LoVo (cell line): ENCODE data around the gene RTKN.
"Not testable (repeated sequence)": the region's sequence is repeated elsewhere in the genome, so short reads cannot be mapped to it uniquely, and the experiment has no call there.

Experiments used
- DNase-seq: peaks from one replicate; pipeline ENCODE4 v3.0.0-alpha.2; 2016; ENCODE audit warnings: low spot score

The RTKN gene

DNA sequence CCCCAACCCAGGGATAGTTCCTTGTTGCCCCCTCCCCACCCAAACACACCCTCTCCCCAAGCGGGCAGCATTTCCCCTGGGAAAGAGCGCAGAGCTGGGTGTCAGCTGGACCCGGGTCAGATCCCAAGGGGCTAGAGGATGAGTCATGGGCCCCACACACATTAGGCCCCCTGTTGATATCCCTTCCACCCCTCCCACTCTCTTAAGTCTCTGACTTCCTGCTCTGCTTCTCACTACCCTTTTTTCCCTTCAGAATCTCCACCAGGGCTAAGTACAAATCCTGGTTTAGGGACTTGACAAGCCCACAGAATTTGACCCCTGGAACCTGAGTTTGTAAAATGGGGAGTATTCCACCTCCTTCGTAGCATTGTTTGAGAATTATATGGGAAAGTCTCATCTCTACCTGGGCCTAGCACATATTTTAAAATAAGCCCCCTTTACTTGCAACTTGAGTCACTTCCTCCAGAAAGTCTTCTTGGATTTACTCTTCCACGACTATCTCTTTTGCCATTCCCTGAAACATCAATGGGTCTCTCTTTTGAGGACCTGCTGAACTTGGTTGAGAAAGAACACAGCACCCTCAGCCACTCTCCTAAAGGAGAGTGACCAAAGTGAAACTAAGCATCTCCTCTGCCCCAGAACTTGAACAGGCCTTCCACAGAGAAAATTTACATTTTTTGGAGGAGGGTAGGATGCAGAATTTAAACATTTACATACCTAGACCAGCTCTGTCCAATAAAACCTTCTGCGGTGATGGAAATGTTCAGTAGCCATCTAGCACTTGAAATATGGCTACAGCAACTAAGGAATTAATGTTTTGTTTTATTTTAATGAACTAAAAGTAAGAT is 4.7 kb downstream of the RTKN start:
- no peak for DNase-seq

DNA sequence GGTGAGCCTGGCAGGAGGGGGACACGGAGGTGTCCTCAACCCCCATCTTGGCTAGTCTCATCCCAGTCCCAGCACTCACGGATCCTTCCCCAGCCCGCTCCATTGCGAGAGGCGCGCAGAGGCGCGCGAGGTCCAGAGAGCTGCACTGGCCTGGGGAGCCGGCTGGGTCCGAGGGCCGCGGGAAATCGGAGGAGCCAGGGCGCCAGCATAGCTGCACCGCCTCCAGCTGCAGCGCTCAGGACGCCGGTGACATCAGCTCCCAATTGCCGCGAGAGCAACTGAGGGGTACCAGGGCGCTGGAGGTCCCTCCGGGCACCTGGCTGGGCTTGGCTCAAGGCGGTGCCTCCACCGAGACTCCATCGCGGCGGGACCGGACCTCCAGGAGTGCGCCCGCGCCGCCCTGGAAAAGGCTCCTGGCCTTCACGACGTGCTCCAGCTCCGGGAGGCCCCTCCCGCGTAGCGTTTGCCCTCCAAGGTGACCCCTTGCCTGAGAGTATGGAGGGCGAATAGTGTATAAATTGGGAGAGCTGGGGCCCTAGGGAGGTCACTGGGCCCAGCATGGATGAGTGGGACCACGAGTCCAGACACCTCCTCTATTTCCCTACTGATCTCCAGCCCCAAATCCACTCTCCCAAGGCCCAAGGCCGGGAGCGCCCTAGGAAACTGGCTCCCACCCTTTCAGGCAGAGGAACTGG is 5.5 kb downstream of the RTKN start:
- no peak for DNase-seq

DNA sequence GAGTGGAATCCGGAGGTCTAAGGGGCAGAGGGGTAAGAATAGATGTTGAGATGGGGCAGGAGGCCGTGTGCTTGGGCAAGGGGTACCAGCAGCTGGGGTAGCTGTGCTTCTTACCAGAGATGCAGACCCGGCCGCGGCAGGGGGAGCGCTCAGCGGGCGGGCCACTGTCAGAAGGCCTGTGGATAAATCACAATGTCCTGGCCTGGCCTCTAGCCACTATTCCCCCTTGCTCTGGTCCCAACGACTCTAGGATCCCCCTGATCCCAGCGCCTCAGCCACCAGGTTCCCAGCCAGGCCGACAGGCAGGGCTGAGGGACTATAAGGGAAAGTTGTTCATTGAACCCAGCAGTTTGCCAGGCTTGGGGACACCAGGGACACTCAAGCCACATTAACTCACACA is 11.2 kb downstream of the RTKN start:
- no peak for DNase-seq

DNA sequence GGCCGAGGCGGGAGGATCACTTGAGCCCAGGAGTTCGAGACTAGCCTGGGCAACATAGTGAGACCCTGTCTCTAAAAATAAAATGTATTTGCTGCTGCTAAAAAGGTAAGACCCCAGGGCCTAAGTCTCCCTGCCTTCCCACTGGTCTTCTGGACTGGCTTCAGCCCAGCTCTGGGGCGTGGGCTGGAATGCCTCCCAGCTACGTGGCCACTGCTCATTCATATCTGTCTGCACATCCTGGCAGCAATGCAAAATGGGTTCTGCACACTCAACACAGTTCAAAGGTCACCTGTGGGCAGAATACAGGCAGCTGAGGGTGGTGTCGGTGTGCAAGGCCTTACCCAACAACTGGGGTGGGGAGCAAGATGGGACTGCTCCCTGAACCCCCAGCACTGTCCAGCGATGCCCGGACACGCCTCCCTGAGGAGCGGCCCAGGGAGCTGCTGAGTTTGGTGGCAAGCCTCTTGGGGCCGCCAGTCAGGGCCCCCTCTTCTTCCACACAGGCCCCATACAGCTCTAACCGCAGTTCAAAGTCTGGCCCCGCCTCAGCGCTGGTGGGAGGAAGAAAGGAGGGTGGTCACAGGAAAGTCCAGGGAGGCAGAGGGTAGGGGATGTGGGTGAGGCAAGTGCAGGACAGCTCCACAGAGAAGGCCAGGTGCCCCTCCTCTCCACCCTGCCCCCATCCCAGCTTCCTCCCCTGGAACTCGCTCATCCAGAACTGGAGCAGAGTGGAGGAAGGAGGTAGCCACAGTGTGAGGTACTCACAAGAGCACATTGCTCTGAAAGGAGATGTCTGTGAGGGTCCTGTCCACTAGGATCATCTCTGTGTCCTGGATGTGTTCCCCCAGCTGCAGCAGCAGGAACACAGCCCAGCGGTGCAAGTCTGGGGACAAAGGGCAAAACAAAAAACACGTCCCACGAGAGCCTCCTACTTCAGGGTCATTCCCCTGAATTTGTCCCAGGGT is 12.0 kb downstream of the RTKN start:
- no peak for DNase-seq

DNA sequence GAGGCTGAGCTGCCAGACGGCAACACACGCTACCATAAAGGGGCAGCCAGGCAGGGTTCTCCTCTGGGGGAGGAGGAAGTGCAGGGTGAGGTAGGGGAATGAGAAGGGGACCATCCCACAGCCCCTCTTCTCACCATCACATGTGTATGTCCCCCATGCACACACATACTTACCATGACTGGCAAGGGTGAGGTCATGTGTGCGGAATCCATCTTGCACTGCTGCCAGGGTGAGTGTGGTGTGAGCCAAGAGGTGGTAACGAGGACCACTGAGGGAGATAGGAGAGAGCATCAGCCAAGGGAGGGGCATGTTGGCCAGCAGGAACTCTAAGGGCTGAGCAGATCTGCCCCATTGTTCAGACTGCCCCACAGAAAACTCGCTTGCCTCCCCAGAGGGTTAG is 13.1 kb downstream of the RTKN start:
- DNase-seq = no peak

DNA sequence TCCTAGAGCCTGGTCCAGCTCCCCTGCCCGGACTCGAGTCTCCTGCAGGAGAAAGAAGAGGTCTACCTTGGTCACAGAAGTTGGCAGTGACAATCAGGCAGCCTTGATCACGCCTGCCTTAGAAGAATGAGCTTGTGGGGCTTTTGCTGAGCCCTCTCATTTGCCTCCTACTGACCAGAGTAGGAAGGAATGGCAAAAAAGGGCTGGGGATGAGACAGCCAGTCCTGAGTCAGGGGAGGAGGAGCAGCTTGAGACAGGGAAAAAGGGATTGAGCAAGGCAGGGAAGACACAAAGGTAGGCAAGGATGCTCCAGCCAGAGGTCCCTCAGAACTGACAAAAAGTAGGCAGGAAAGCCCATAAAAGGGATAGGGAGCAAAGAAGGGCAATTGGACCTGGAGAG is 14.2 kb downstream of the RTKN start:
- no peak for DNase-seq

DNA sequence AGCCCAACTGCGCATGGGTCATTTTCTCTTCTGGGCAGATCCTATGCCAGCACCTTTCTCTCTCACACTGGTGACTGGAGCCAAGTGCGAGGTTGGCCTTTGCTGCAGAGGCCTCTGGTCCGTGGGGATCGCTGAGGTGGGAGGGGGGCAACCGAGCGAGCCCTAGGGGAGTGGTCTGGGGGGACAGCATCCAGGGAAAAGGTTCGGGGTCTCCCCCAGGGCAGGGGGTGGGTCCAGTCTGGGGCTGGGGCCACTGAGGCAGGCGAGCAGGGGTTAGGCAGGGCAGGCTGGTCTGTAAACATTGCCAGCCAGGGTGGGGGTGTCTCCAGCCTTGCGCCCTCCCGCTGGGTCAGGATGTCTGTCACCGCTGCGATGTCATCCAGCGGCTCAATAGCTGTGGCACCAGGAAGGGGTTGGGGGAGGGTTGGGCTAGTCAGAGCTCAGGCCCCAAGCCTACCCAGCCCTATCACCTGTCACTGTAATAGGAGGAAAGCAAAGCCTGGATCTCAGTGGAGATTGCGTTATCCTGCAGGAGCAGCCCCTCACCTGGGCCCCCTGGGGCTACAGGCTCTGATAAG is 15.5 kb downstream of the RTKN start:
- DNase-seq = no peak

DNA sequence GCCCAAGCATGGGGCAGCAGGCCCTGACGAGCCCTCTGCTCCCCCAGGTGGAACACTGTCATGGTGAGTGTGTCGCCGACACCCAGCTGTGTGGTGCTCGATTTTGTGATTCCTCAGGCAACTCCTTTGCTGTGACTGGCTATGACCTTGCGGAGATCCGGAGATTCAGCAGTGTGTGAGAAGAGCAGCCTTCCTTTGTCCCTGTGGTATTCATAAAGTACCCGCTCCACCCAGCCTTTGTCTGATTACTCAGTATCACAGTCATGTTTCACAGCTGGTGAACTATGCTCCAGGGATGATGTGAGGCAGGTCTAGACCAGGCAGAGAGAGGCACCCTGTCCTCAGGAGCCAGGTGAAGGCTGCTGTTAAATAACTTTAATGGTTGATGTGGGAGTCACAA is 16.2 kb downstream of the RTKN start:
- no peak for DNase-seq

DNA sequence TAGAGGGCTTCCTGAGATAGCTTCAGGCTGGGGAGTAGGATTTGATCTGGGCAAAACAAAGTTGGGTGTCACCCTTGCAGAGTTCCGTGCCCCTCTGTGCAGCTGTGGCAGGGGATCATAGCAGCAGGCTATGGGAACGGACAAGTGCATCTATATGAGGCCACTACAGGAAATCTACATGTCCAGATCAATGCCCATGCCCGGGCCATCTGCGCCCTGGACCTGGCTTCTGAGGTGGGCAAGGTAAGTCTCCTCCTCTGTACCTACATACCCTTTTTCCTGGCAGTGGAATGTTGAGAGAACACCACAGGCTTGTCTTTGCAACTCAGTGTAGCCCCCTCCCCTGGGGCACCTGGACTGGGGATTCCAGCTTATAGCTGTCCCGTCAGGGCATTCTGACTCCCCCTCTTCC is 16.7 kb downstream of the RTKN start:
- no peak for DNase-seq

DNA sequence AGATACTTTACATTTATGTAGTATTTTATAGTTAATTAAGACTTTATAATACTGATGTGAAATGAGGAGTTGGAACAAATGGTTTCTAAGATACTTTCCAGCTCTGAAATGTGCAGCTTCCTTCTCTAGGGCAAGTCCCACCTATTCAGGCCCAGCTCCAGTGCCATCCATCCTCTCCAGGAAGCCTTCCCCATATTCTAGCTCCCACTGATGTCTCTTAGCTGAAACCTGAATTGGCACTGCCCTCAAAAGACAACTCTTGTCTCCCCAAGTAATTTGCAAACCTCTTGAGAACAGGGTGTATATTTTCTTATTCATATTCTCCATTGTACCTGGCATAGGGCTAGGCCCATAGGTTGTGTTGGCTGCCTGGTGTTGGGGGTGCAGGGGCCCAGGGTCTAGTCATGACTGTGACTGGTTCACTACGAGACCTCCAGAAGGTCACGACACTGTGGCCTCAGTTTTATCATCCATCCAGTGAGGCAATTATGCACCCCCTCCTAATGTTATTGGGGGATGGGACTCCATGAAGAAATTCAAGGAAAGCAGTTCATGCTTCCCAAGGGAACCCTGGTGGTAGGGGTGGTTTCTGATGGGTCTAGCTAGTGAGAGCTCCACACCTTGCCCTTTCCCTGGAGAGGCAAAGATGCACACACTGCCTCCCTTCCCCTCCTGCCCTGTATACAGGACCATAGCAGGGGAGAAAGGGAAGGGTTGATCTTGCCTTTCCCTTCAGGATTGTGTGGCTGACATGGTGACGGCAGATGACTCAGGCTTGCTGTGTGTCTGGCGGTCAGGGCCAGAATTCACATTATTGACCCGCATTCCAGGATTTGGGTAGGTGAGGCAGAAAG is 17.4 kb downstream of the RTKN start:
- DNase-seq = no peak

DNA sequence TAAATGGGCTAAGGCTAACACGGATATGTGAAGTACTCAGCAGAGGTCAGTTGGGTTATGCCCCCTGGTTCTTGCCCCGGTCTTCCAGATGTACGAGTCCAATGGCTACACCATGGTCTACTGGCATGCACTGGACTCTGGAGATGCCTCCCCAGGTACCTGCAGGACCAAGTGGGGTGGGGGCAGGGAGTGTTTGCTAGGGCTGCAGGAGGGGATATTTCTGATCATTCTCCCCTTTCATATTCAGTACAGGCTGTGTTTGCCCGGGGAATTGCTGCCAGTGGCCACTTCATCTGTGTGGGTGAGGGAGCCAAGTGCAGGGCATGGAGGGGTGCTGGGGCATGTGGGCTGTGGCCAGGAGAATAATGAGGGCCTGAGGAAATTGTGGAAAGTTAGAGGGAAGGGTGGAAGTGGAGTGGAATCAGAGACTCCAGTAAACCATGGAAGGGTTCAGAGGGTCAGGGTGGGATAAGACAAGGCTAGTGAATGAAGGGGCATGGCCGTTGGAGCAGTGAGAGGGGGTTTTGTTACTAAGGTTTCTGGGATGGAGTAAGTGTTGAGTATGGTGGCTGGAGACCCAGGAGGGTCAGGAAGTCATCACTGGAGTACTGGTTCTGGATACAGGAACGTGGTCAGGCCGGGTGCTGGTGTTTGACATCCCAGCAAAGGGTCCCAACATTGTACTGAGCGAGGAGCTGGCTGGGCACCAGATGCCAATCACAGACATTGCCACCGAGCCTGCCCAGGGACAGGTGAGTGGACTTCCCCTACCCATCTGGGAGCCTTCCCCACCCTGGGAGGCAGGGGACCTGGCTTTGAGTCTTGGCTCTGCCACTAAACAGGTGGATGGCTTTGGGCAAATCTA is 18.3 kb downstream of the RTKN start:
- no peak for DNase-seq

DNA sequence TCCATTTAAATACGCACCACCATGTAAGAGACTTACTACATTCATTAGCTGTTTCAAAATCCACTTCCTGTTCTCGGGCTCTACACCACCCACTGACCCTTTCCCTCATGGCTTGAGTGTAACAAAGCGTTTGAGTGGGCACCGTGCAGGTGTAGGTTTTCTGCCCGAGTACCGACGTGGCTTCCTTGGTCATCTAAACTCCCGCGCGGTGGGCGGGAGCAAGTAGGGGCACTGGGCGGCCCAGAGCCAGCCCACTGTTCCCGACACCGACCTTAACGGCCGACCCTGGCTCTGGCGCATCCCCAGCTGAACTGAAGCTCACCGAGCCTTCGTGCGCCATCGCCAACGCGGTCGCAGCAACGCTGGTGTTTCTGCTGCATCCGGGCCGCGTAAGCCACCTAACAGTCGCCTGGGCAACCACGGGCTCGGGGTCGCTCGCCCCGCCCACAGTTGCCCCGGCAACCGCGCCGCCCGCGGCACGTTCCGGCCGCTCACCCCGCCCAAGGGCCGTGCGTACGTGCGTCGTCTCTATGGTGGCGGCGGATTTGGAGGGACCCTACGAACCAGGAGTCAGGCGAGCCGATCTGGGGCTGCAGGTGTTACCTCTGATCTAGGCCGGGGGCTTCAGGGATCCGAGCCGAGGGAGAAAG is 20.4 kb downstream of the RTKN start, which contains the start of the genes C2orf81 and WDR54:
C2orf81 (minus strand) TSS at position 399 of the 650 bp plus-strand sequence; CDS start at position 340, 59 bp downstream.
WDR54 (plus strand) TSS at position 510 of the 650 bp plus-strand sequence. CDS start 424 bp downstream, outside the sequence.
- peak; percentile 89 for DNase-seq

DNA sequence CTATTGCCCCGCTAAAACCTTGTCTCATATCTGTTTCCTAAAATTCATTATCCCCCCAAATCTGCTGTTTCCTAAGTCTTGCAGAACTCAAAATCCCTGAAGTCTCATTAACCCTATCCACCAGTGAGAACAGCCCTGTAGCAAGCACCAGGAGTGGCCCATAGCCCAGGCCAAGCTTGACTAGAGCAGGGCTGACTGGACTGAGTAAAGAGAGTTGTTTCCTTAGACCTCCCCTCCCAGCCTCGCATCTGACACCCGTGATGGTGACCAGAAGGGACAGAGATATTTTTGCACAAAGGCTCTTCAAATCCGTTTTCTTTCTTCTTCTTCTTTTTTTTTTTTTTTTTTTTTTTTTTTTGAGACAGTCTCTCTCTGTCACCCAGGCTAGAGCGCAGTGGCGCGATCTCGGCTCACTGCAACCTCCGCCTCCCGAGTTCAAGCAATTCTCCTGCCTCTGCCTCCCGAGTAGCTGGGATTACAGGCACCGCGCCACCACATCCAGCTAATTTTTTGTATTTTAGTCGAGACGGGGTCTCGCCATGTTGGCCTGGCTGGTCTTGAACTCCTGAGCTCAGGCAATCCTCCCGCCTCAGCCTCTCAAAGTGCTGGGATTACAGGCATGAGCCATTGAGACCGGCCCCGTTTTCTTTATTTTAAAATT is 21.2 kb downstream of the RTKN start:
- not testable (repeated sequence) for DNase-seq

DNA sequence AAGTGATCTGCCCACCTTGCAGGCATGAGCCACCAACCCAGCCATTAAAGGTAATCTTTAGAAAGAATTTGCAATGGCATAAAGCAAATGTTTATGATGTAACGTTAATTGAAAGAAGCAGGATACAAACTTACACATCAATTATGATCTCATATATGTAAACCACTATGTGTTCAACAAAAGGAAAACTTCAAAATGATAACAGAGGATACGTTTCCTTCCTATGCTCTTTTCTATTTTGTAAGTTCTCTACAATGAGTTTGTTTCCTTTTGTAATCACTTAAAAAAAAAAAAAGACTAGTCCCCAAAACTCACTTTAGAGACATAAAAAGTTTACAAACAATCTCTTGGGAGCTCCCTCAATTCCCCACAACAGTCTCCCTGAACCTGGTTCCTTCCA is 21.7 kb downstream of the RTKN start:
- DNase-seq = no peak

DNA sequence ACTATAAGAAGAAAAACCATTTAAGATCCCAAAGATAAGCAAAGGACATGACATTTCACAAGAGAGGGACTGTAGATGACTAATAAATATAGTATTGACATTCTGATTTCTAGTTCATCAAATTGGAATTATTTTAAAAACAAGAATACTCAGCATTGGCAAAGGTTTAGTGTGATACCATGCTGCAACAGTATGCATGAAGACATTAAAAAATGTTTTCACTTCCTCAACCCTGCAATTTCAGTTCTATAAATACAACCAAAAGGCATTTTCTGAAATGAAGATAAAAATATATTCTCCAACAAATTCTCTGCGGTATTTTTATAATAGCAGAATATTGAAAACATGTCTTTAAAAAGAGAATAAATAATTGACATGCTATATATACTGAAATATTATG is 22.4 kb downstream of the RTKN start:
- no peak for DNase-seq

DNA sequence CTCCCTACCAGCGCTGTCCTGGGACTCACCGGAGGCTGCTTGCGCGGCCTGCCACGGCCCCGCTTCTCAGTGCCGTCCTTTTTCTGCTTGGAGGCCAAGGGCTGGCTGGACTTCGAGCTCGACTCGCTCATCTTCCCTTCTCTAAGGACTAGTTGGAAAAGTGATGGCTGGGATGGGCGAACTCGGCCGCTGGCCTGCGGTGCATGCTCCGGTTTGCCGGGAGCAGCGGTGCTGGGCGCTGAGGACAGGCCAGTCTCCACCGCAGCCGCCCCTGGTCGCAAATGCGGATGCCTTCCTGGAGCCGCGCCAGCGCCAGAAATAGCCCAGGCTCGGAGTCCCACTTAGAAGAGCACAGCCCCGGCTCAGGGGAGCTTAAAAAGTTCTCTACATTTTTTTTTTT is 23.4 kb downstream of the RTKN start:
- no peak for DNase-seq

DNA sequence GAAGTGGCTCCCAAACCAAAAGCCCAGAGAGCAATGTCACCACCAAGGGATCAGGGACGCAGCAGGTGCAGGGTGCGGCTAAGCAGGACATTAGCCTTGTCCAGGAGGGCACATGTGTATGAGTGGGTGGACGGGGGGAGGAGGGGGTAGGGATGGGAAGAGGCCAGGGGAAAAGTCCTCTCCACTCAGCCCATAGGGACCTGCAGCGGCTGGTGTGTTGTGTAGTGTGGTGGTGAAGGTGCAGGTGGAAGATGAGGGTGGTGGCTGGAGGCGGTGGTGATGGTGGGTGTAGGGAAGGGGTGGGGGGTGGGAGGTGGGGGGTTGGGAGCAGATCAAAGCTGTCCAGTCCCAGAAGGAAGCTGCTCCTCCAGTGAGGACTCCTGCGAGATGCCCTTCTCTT is 24.0 kb downstream of the RTKN start:
- DNase-seq = no peak

DNA sequence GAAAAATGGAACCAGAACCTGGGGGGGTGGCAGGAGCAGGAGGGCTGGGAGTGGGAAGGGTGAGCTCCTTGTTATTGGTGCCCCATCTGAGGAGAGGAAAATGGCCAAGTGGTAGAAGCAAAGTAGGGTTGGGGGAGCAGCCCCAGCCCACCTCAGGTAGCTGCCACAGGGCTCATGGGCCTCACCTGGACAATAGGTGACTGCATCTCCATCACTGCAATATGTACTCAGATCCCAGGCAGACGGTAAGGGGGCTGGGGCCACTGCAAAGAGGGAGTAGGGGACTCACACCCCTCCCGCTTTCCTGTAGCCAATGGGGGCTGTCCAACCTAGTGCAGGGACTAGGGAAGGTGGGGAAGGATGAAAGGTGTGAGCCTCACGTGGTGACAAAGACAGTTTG is 24.5 kb downstream of the RTKN start:
- DNase-seq = no peak

DNA sequence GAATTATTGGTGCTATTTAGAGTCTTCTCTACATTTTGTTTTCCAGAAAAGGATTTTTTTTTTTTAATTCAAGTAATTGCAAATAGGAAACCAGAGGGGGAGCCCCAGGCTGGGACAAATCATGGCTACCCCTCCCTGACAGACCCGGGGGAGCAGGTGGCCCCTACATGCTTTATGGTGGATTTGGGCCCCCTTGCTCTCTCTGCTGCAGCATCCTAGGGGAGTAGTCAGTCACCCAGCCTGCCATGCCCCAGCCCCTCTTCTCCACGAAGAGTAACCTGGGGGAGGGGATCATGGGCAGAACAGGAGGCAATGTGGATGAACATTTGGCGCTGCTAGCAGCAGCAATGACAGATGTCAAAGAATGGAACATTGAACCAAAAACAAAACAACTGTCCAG is 25.0 kb downstream of the RTKN start:
- DNase-seq = no peak
